Upper lobe of left lung (tissue), 4 donors: ENCODE results near the gene CERS6.

ENCODE experiments used
- EP300 ChIP-seq, 4 donors: sonication (generic); formaldehyde crosslinking; IDR thresholded peaks; one replicate each; pipeline ENCODE4 v1.5.1; 2017; ENCODE audit warnings: antibody characterized with exemption in 4 of 4, control low read depth in 2 of 4
- POLR2A ChIP-seq, 4 donors: fragments of 450-650 bp; IDR thresholded peaks; one replicate each; pipeline ENCODE4 v1.5.1; 2016 to 2017; ENCODE audit warnings: antibody characterized with exemption in 4 of 4, mild to moderate bottlenecking in 2 of 4
- POLR2AphosphoS5 ChIP-seq, 2 donors: sonication (generic); formaldehyde crosslinking; IDR thresholded peaks; one replicate each; pipeline ENCODE4 v1.5.1; 2017; ENCODE audit warnings: antibody characterized with exemption in 2 of 2
- TF ChIP-seq, protein P1 (sequence below), 6 experiments: fragments of 450-650 bp in 4 of 6; fragments of 200-600 bp in 2 of 6; sonication (generic) in 2 of 6; IDR thresholded peaks; one replicate each; pipeline ENCODE4 v1.5.1; 2016 to 2019; ENCODE audit warnings: antibody characterized with exemption in 6 of 6

- TF ChIP-seq EP300 (IDR thresholded peaks at IDR 0.05) (no peak), POLR2AphosphoS5 (IDR thresholded peaks at IDR 0.05) (no peak), POLR2A (IDR thresholded peaks at IDR 0.05) (no peak)
- TF ChIP-seq, protein P1, sequence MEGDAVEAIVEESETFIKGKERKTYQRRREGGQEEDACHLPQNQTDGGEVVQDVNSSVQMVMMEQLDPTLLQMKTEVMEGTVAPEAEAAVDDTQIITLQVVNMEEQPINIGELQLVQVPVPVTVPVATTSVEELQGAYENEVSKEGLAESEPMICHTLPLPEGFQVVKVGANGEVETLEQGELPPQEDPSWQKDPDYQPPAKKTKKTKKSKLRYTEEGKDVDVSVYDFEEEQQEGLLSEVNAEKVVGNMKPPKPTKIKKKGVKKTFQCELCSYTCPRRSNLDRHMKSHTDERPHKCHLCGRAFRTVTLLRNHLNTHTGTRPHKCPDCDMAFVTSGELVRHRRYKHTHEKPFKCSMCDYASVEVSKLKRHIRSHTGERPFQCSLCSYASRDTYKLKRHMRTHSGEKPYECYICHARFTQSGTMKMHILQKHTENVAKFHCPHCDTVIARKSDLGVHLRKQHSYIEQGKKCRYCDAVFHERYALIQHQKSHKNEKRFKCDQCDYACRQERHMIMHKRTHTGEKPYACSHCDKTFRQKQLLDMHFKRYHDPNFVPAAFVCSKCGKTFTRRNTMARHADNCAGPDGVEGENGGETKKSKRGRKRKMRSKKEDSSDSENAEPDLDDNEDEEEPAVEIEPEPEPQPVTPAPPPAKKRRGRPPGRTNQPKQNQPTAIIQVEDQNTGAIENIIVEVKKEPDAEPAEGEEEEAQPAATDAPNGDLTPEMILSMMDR (IDR thresholded peaks at IDR 0.05) = no peak
Observed at GRCh38 chr2:168592181-168592831, 136.2 kb downstream of the CERS6 start.
